ENCODE results near the gene MGLL. TPM values are rescaled to one million over a fixed set of nuclear protein-coding genes. Genes with fewer than 3 reads are reported as not detected.

Gene MGLL
- total RNA-seq, 2 experiments from 2014 or later: 0.28 to 0.38 TPM

- CTCF ChIA-PET: no interaction called here
- no peak overlapping the region for H3K4me3 ChIP-seq (ENCODE audit: low read length)
Observed at GRCh38 chr3:127815001-127815400, 7.3 kb downstream of the MGLL start.

GRCh38 chr3:127814325-127814781, 8.0 kb downstream of the MGLL start:
- ATAC-seq (ENCODE audit: poor library complexity) (no peak), DNase-seq (no peak)
- Mint-ChIP-seq H3K27me3 (peaks cover 20% of the 10 kb centered on the region), H3K9me3 (no peaks in the 10 kb centered on the region), H3K36me3 (ENCODE audit: low read depth) (no peaks in the 10 kb centered on the region), H3K4me3 (no peak overlapping the region), H3K4me1 (ENCODE audit: low read depth) (no peaks in the 10 kb centered on the region), H3K27ac (no peak overlapping the region)
- Histone ChIP-seq H3K9me3 (ENCODE audit: control insufficient read depth in 1 of 2, insufficient read depth in 1 of 2, low read length in 2 of 2) (peaks cover 0 to 12% of the 10 kb centered on the region in 2 experiments), H3K4me1 (ENCODE audit: insufficient read depth, low read length) (no peaks in the 10 kb centered on the region), H3K27me3 (ENCODE audit: control insufficient read depth in 1 of 2, insufficient read depth in 2 of 2, low read length in 2 of 2) (peaks cover 0 to 6% of the 10 kb centered on the region in 2 experiments), H3K4me3 (ENCODE audit: low read length) (no peak overlapping the region), H3K36me3 (ENCODE audit: insufficient read depth, low read length) (no peaks in the 10 kb centered on the region), H3K27ac (ENCODE audit: low read depth in 1 of 2, low read length in 2 of 2) (no peak overlapping the region)
- CTCF ChIA-PET: no interaction called here
- intact Hi-C loops (cut with DNase I, micrococcal nuclease): no loop called here
- no peak for TF ChIP-seq CTCF (IDR thresholded peaks at IDR 0.05)
- POLR2A ChIA-PET: no interaction called here

More at GRCh38 chr3:127815001-127815400, 7.3 kb downstream of the MGLL start:
- no peaks in the 10 kb centered on the region for H3K4me1 Mint-ChIP-seq (ENCODE audit: low read depth)
- peaks cover 3 to 10% of the 10 kb centered on the region in 2 experiments for H3K27me3 ChIP-seq (ENCODE audit: control insufficient read depth in 1 of 2, insufficient read depth in 2 of 2, low read length in 2 of 2)
- H3K36me3 ChIP-seq (ENCODE audit: insufficient read depth, low read length): no peaks in the 10 kb centered on the region
- no peak overlapping the region for H3K27ac Mint-ChIP-seq
- no peak overlapping the region for H3K27ac ChIP-seq (ENCODE audit: low read depth in 1 of 2, low read length in 2 of 2)
- no peak for TF ChIP-seq CTCF (IDR thresholded peaks at IDR 0.05)
- no peak for ATAC-seq (ENCODE audit: poor library complexity)
- intact Hi-C loops (cut with DNase I, micrococcal nuclease): no loop called here
- no peak for DNase-seq
- peaks cover 0 to 12% of the 10 kb centered on the region in 2 experiments for H3K9me3 ChIP-seq (ENCODE audit: control insufficient read depth in 1 of 2, insufficient read depth in 1 of 2, low read length in 2 of 2)
- POLR2A ChIA-PET: no interaction called here
- no peaks in the 10 kb centered on the region for H3K4me1 ChIP-seq (ENCODE audit: insufficient read depth, low read length)
- peaks cover 25% of the 10 kb centered on the region for H3K27me3 Mint-ChIP-seq
- H3K9me3 Mint-ChIP-seq: no peaks in the 10 kb centered on the region
- H3K36me3 Mint-ChIP-seq (ENCODE audit: low read depth): no peaks in the 10 kb centered on the region
- no peak overlapping the region for H3K4me3 Mint-ChIP-seq

GRCh38 chr3:127812151-127812550, 10.2 kb downstream of the MGLL start:
- H3K4me3 ChIP-seq (ENCODE audit: low read length): no peak overlapping the region
- peaks cover 0 to 6% of the 10 kb centered on the region in 2 experiments for H3K27me3 ChIP-seq (ENCODE audit: control insufficient read depth in 1 of 2, insufficient read depth in 2 of 2, low read length in 2 of 2)
- Mint-ChIP-seq H3K4me3 (no peak overlapping the region), H3K4me1 (ENCODE audit: low read depth) (no peaks in the 10 kb centered on the region), H3K27me3 (peaks cover 15% of the 10 kb centered on the region), H3K9me3 (no peaks in the 10 kb centered on the region), H3K36me3 (ENCODE audit: low read depth) (no peaks in the 10 kb centered on the region), H3K27ac (no peak overlapping the region)
- ChIA-PET CTCF (no interaction called here), POLR2A (no interaction called here)
- no peak overlapping the region for H3K27ac ChIP-seq (ENCODE audit: low read depth in 1 of 2, low read length in 2 of 2)
- no peaks in the 10 kb centered on the region for H3K4me1 ChIP-seq (ENCODE audit: insufficient read depth, low read length)
- H3K36me3 ChIP-seq (ENCODE audit: insufficient read depth, low read length): no peaks in the 10 kb centered on the region
- intact Hi-C loops (cut with DNase I, micrococcal nuclease): no loop called here
- TF ChIP-seq CTCF (IDR thresholded peaks at IDR 0.05): no peak
- DNase-seq: no peak
- ATAC-seq (ENCODE audit: poor library complexity): no peak
- peaks cover 0 to 12% of the 10 kb centered on the region in 2 experiments for H3K9me3 ChIP-seq (ENCODE audit: control insufficient read depth in 1 of 2, insufficient read depth in 1 of 2, low read length in 2 of 2)

Data from CD4-positive, alpha-beta T cell (primary cell).